Measurements from ENCODE around the gene PLXNA1. TPM values are rescaled to one million over a fixed set of nuclear protein-coding genes. Genes with fewer than 3 reads are reported as not detected.
A peak's percentile ranks its signal among the peaks of the same experiment; 100 is the strongest.

The PLXNA1 gene
- total and polyA plus RNA-seq, 9 of the 15 experiments (the other 6 are each of a cell fraction or from before 2014, with no cell fraction given): 0.23 to 59.9 (median 16.8) TPM

- Histone ChIP-seq H3K4me3 (no peak overlapping the region), H3K79me2 (ENCODE audit: control insufficient read depth, insufficient read depth, low read length) (peaks cover 21% of the 10 kb centered on the region), H3K4me2 (ENCODE audit: insufficient read depth, low read length) (no peak overlapping the region), H3K27ac (ENCODE audit: extremely low read depth, low read depth, low read length) (no peak overlapping the region), H3K9me3 (replicated peaks; ENCODE audit: control insufficient read depth, insufficient read depth, low read depth, low read length) (no peaks in the 10 kb centered on the region), H3K27me3 (ENCODE audit: control insufficient read depth in 2 of 2, insufficient read depth in 2 of 2, low read length in 2 of 2) (no peaks in the 10 kb centered on the region), H3K4me1 (replicated peaks in 1 of 2; ENCODE audit: control insufficient read depth in 2 of 2, insufficient read depth in 2 of 2, low read length in 2 of 2) (peaks cover 8 to 37% of the 10 kb centered on the region in 2 experiments; a peak in 4 of 5 replicates), H3K36me3 (ENCODE audit: control insufficient read depth, insufficient read depth, low read length) (no peaks in the 10 kb centered on the region), H4K20me1 (replicated peaks; ENCODE audit: control insufficient read depth, insufficient read depth, low read length) (peaks cover 13% of the 10 kb centered on the region; the same call in 1 of the 2 replicates), H3K9ac (ENCODE audit: insufficient read depth in 1 of 2, low read depth in 2 of 2, low read length in 2 of 2) (0 out of 4 replicates have a peak overlapping the region, but pooled peaks of 1 of the 2 experiments have one; percentile 5), H3K9me1 (ENCODE audit: control insufficient read depth, insufficient read depth, low read length) (no peaks in the 10 kb centered on the region), H2AFZ (ENCODE audit: low read depth, low read length) (no peak overlapping the region)
- ATAC-seq (no peak), FAIRE-seq (no peak), DNase-seq (ENCODE audit: extremely low read depth in 1 of 4, low spot score in 3 of 4) (no peak)
- BruUV-seq (replicated peaks): no TSS peak
- POLR2A ChIA-PET: interaction anchor here (0.6 to 1.5 kb wide), 3 partner anchors 19 to 129 kb away, joined by 3 to 5 read pairs (median 4); no protein-coding TSS in a partner anchor
- CTCF ChIA-PET (ENCODE audit: low intra/inter-chr PET ratio): no interaction called here
- TF ChIP-seq NFE2L1 (tag; IDR thresholded peaks at IDR 0.05; ENCODE audit: borderline replicate concordance, low read depth): no peak
- TF ChIP-seq TOE1 (IDR thresholded peaks at IDR 0.05; ENCODE audit: borderline replicate concordance): no peak
- no peak for TF ChIP-seq TOE1 (CRISPR knock-in tag; IDR thresholded peaks at IDR 0.05; ENCODE audit: borderline replicate concordance, low read depth)
- no peak for TF ChIP-seq ZNF655 (CRISPR knock-in tag; IDR thresholded peaks at IDR 0.05)
- peak in 1 of 2 experiments; percentile 66 for TF ChIP-seq E2F6 (IDR thresholded peaks at IDR 0.05; ENCODE audit: borderline replicate concordance in 1 of 2, extremely low read depth in 1 of 2, insufficient read depth in 1 of 2, insufficient read length in 1 of 2, low read depth in 1 of 2, low read length in 1 of 2, poor library complexity in 1 of 2, severe bottlenecking in 1 of 2)
- TF ChIP-seq TAF1 (IDR thresholded peaks at IDR 0.05; ENCODE audit: control insufficient read depth, extremely low read depth, insufficient read depth, low read length, severe bottlenecking): no peak
- peak; percentile 48; the same call in 1 of the 2 replicates for TF ChIP-seq BCOR (IDR thresholded peaks at IDR 0.05)
- no peak for TF ChIP-seq CREB3L1 (IDR thresholded peaks at IDR 0.05; ENCODE audit: borderline replicate concordance, low read depth)
- TF ChIP-seq RBM25 (IDR thresholded peaks at IDR 0.05; ENCODE audit: low read depth, low read length, severe bottlenecking): peak; percentile 63
- no peak for TF ChIP-seq TEAD4 (IDR thresholded peaks at IDR 0.05; ENCODE audit: low read length)
- TF ChIP-seq TEAD4 (CRISPR knock-in tag; IDR thresholded peaks at IDR 0.05; ENCODE audit: borderline replicate concordance): no peak
- 0 out of 2 replicates have a peak, but pooled peaks have one; percentile 26 for TF ChIP-seq CBX1 (IDR thresholded peaks at IDR 0.05; ENCODE audit: low read depth)
- TF ChIP-seq SOX6 (IDR thresholded peaks at IDR 0.05): no peak
- 0 out of 4 replicates have a peak, but pooled peaks of 1 of the 2 experiments have one; percentile 30 for TF ChIP-seq KDM1A (IDR thresholded peaks at IDR 0.05)
- 80% methylated on average over 12 of the region's 15 CpGs for WGBS (ENCODE audit: insufficient coverage, low coverage, missing lambda C conversion rate)
- intact Hi-C loops (cut with micrococcal nuclease): loop anchor here (5.0 to 10.0 kb wide), 3 partner anchors 68 to 296 kb away; no protein-coding TSS in a partner anchor
- in situ Hi-C loops (cut with MboI): no loop called here
Measured at GRCh38 chr3:126980266-126980811, 2.6 kb upstream of the PLXNA1 start.

Data from K562 (cell line).